ENCODE data around the gene MINDY4. TPM values are rescaled to one million over a fixed set of nuclear protein-coding genes. Genes with fewer than 3 reads are reported as not detected.

MINDY4 gene
- total RNA-seq, 2 donors from 2014 or later: 7.5 to 8.6 TPM

GRCh38 chr7:30859202-30859939 lies 88.2 kb downstream of the MINDY4 start:
- intact Hi-C loops (cut with DNase I): no loop called here
- Histone ChIP-seq H3K9me3 (no peaks in the 10 kb centered on the region), H3K36me3 (replicated peaks in 1 of 2; ENCODE audit: insufficient read depth in 1 of 2, low read depth in 2 of 2) (no peaks in the 10 kb centered on the region), H3K4me3 (no peak overlapping the region), H3K4me1 (peaks cover 12% of the 10 kb centered on the region), H3K27me3 (no peaks in the 10 kb centered on the region), H3K27ac (peak overlapping the region; percentile 25 to 64 (median 46))
- 76 to 79% methylated on average over 7 to 10 of the region's 10 CpGs for WGBS, 2 donors
- ATAC-seq: peak; percentile 25
- TF ChIP-seq CTCF (IDR thresholded peaks at IDR 0.05): no peak
- TF ChIP-seq POLR2A (IDR thresholded peaks at IDR 0.05): no peak
- DNase-seq: peak in 1 of 4 donors; percentile 31

- Histone ChIP-seq H3K4me3 (no peak overlapping the region), H3K4me1 (peaks cover 12% of the 10 kb centered on the region), H3K27ac (peak overlapping the region; percentile 25 to 64 (median 46)), H3K9me3 (no peaks in the 10 kb centered on the region), H3K27me3 (no peaks in the 10 kb centered on the region), H3K36me3 (replicated peaks in 1 of 2; ENCODE audit: insufficient read depth in 1 of 2, low read depth in 2 of 2) (no peaks in the 10 kb centered on the region)
- ATAC-seq (peak; percentile 71), DNase-seq (peak in 2 of 4 donors; percentile 23 to 44)
- TF ChIP-seq CTCF (IDR thresholded peaks at IDR 0.05) (no peak), POLR2A (IDR thresholded peaks at IDR 0.05) (no peak)
- 78 to 80% methylated on average over 7 to 13 of the region's 13 CpGs for WGBS, 2 donors
- intact Hi-C loops (cut with DNase I): no loop called here
These were observed 88.8 kb downstream of the MINDY4 start for GRCh38 chr7:30859940-30860496.

DNA sequence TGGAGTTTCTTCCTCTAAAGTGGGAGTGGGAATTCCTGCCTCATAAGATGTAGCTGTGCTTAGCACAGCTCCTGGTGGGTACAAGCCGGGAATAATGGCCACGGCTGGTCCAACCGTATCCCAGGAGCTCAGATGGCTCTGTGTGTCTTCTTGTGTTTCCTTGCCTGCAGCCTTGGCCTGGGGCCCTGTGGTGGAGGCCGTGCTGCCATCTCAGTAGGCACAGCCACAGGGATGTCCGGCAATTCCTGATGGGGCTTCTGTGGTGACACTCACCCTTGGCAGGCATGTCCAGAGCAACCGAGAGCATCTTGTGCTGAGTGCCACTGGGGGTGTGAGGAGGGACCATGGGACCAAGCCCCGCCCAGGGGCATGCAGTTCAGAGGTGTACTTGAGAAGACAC lies 90.4 kb downstream of the MINDY4 start:
- intact Hi-C loops (cut with DNase I): no loop called here
- no peak overlapping the region for H3K27ac ChIP-seq
- no peaks in the 10 kb centered on the region for H3K27me3 ChIP-seq
- no peak overlapping the region for H3K4me3 ChIP-seq
- no peaks in the 10 kb centered on the region for H3K9me3 ChIP-seq
- ATAC-seq (no peak), DNase-seq (no peak)
- no peaks in the 10 kb centered on the region for H3K36me3 ChIP-seq (replicated peaks in 1 of 2; ENCODE audit: insufficient read depth in 1 of 2, low read depth in 2 of 2)
- H3K4me1 ChIP-seq: peaks cover 12% of the 10 kb centered on the region
- no peak for TF ChIP-seq POLR2A (IDR thresholded peaks at IDR 0.05)
- no peak for TF ChIP-seq CTCF (IDR thresholded peaks at IDR 0.05)
- 92 to 96% methylated on average over 7 of the region's 7 CpGs for WGBS, 2 donors

- WGBS, 2 donors: 87 to 88% methylated on average over 9 of the region's 9 CpGs
- peaks cover 22% of the 10 kb centered on the region for H3K4me1 ChIP-seq
- no peaks in the 10 kb centered on the region for H3K9me3 ChIP-seq
- H3K27me3 ChIP-seq: no peaks in the 10 kb centered on the region
- intact Hi-C loops (cut with DNase I): no loop called here
- ATAC-seq (no peak), DNase-seq (no peak)
- no peaks in the 10 kb centered on the region for H3K36me3 ChIP-seq (replicated peaks in 1 of 2; ENCODE audit: insufficient read depth in 1 of 2, low read depth in 2 of 2)
- TF ChIP-seq POLR2A (IDR thresholded peaks at IDR 0.05): no peak
- no peak for TF ChIP-seq CTCF (IDR thresholded peaks at IDR 0.05)
- no peak overlapping the region for H3K4me3 ChIP-seq
- no peak overlapping the region for H3K27ac ChIP-seq
These were observed 91.9 kb downstream of the MINDY4 start for GRCh38 chr7:30862995-30863705.
